GM12878 (cell line): ENCODE data around the gene DBET.
"Not testable (repeated sequence)": the region's sequence is repeated elsewhere in the genome, so short reads cannot be mapped to it uniquely, and the experiment has no call there.

ENCODE experiments used
- ATF7 ChIP-seq: fragments of 450-650 bp; IDR thresholded peaks from 2 replicates; pipeline ENCODE4 v1.6.1; 2016; ENCODE audit warnings: low read depth, mild to moderate bottlenecking
- BCLAF1 ChIP-seq: fragments of 450-650 bp; IDR thresholded peaks from 2 replicates; pipeline ENCODE4 v1.6.1; 2017; ENCODE audit warnings: antibody characterized with exemption, mild to moderate bottlenecking, moderate library complexity
- CBFB ChIP-seq: IDR thresholded peaks from 2 replicates; pipeline ENCODE4 v1.6.1; 2016; ENCODE audit warnings: antibody characterized with exemption, low read depth
- EGR1 ChIP-seq, 2 experiments: IDR thresholded peaks; 1 replicate in 1 of 2; 2 replicates in 1 of 2; pipeline ENCODE4 v1.6.1; 2011 to 2012; ENCODE audit warnings: low read depth in 2 of 2, low read length in 2 of 2, borderline replicate concordance in 1 of 2, mild to moderate bottlenecking in 1 of 2, moderate library complexity in 1 of 2
- EZH2 ChIP-seq: IDR thresholded peaks from 2 replicates; pipeline ENCODE4 v1.6.1; 2012; ENCODE audit warnings: low read depth, mild to moderate bottlenecking, control low read depth, inconsistent platforms, low read length, borderline replicate concordance; ENCODE audit not compliant: control insufficient read depth
- HCFC1 ChIP-seq: fragments of 150-350 bp; IDR thresholded peaks from 2 replicates; pipeline ENCODE4 v1.6.1; 2014; ENCODE audit warnings: low read length
- HDAC6 ChIP-seq: fragments of 200-600 bp; sonication (generic); IDR thresholded peaks from one replicate; pipeline ENCODE4 v1.8.0; 2017; ENCODE audit warnings: antibody characterized with exemption; ENCODE audit not compliant: unreplicated experiment
- NFYA ChIP-seq: IDR thresholded peaks from 2 replicates; pipeline ENCODE4 v1.6.1; 2011; ENCODE audit warnings: low read depth, mild to moderate bottlenecking, low read length, improper control_type of control experiment, borderline replicate concordance
- POLR2A ChIP-seq: IDR thresholded peaks from 2 replicates; pipeline ENCODE4 v1.6.1; 2011; ENCODE audit warnings: low read depth, mild to moderate bottlenecking, low read length
- POLR2AphosphoS5 ChIP-seq: IDR thresholded peaks from 2 replicates; pipeline ENCODE4 v1.6.1; 2011; ENCODE audit warnings: mild to moderate bottlenecking, low read length, inconsistent platforms
- SIX5 ChIP-seq: IDR thresholded peaks from 2 replicates; pipeline ENCODE4 v1.6.1; 2011; ENCODE audit warnings: mild to moderate bottlenecking, low read depth, low read length, moderate library complexity; ENCODE audit not compliant: severe bottlenecking
- SMC3 ChIP-seq: IDR thresholded peaks from 2 replicates; pipeline ENCODE4 v1.6.1; 2011; ENCODE audit warnings: low read length, improper control_type of control experiment, borderline replicate concordance
- USF2 ChIP-seq: IDR thresholded peaks from 2 replicates; pipeline ENCODE4 v1.6.1; 2011; ENCODE audit warnings: low read depth, low read length, improper control_type of control experiment, borderline replicate concordance
- TF ChIP-seq, protein P1 (sequence below), 3 experiments: IDR thresholded peaks in 2 of 3; conservative IDR thresholded peaks in 1 of 3; 2 replicates each; pipeline ENCODE4 v1.5.1; 2011; ENCODE audit warnings: low read depth in 3 of 3, low read length in 3 of 3, mild to moderate bottlenecking in 3 of 3, control low read depth in 2 of 3, moderate library complexity in 2 of 3, inconsistent platforms in 1 of 3, mixed read lengths in 1 of 3; ENCODE audit not compliant: control insufficient read depth in 2 of 3, insufficient read depth in 1 of 3; ENCODE audit errors: extremely low read depth in 1 of 3

DNA sequence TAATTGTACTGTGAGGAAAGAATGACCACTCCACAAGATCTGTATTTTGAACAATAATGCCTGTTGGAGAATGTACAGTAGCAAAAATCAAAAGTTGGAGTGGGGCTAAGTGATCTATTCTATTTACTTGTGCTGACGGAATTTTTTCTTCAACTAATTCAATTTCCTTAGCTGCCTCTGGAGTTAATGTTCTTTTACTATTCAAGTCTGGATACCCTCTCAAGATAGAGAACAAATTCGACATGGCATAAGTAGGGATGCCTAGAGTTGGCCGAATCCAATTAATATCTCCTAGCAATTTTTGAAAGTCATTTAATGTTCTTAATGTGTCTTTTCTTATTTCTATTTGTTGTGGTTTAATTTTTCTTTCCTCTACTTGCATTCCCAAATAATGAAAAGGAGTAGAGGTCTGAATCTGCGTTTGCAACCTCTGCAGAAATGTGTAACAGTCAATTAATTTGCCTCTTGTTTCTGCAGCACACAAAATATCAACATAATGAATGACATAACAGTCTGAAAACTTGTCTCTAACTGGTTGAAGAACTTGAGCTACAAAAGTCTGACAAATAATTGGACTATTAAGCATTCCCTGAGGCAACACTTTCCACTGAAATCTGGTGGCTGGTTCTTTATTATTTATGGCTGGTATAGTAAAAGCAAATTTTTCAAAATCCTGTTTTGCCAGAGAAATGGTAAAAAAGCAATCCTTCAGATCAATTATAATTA is 46.4 kb downstream of the DBET start:
- not testable (repeated sequence) for TF ChIP-seq SIX5; POLR2A; EZH2; NFYA; SMC3; BCLAF1; HDAC6; POLR2AphosphoS5; EGR1 (IDR thresholded peaks at IDR 0.05; ENCODE audit: borderline replicate concordance in 1 of 2, low read depth in 2 of 2, low read length in 2 of 2); ATF7; CBFB; HCFC1; USF2
- TF ChIP-seq, protein P1, sequence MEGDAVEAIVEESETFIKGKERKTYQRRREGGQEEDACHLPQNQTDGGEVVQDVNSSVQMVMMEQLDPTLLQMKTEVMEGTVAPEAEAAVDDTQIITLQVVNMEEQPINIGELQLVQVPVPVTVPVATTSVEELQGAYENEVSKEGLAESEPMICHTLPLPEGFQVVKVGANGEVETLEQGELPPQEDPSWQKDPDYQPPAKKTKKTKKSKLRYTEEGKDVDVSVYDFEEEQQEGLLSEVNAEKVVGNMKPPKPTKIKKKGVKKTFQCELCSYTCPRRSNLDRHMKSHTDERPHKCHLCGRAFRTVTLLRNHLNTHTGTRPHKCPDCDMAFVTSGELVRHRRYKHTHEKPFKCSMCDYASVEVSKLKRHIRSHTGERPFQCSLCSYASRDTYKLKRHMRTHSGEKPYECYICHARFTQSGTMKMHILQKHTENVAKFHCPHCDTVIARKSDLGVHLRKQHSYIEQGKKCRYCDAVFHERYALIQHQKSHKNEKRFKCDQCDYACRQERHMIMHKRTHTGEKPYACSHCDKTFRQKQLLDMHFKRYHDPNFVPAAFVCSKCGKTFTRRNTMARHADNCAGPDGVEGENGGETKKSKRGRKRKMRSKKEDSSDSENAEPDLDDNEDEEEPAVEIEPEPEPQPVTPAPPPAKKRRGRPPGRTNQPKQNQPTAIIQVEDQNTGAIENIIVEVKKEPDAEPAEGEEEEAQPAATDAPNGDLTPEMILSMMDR (IDR thresholded peaks at IDR 0.05 in 2 of 3, conservative IDR thresholded peaks at IDR 0.05 in 1 of 3; ENCODE audit: control insufficient read depth in 2 of 3, extremely low read depth in 1 of 3, insufficient read depth in 1 of 3, low read depth in 3 of 3, low read length in 3 of 3) = not testable (repeated sequence)
